ENCODE results near the gene UBXN7. TPM values are rescaled to one million over a fixed set of nuclear protein-coding genes. Genes with fewer than 3 reads are reported as not detected.

Gene UBXN7
- total RNA-seq, 1 experiment from 2014 or later = 12.1 TPM

Other genes with a start within 250 kb of the UBXN7 start
- gene ZDHHC19, start 221.0 kb downstream of the UBXN7 start, total RNA-seq (2014; rRNA removed; shearing (Covaris generic); ENCODE audit: low replicate concordance) = not detected in 2 replicates
- not detected in 2 replicates for gene SLC51A, start 215.9 kb downstream of the UBXN7 start, total RNA-seq (2014; rRNA removed; shearing (Covaris generic); ENCODE audit: low replicate concordance)
- gene PCYT1A, start 144.7 kb downstream of the UBXN7 start, total RNA-seq (2014; rRNA removed; shearing (Covaris generic); ENCODE audit: low replicate concordance) = 20.6 and 43.5 TPM in 2 replicates
- 5.6 and 28.4 TPM in 2 replicates for gene DYNLT2B, start 114.2 kb downstream of the UBXN7 start, total RNA-seq (2014; rRNA removed; shearing (Covaris generic); ENCODE audit: low replicate concordance)
- 15.0 and 53.3 TPM in 2 replicates for gene TM4SF19, start 94.0 kb downstream of the UBXN7 start, total RNA-seq (2014; rRNA removed; shearing (Covaris generic); ENCODE audit: low replicate concordance)
- 4.8 and 5.4 TPM in 2 replicates for gene RNF168, start 71.3 kb upstream of the UBXN7 start, total RNA-seq (2014; rRNA removed; shearing (Covaris generic); ENCODE audit: low replicate concordance)
- gene SMCO1, start 82.9 kb upstream of the UBXN7 start, total RNA-seq (2014; rRNA removed; shearing (Covaris generic); ENCODE audit: low replicate concordance) = not detected in 2 replicates
- gene WDR53, start 136.1 kb upstream of the UBXN7 start, total RNA-seq (2014; rRNA removed; shearing (Covaris generic); ENCODE audit: low replicate concordance) = 1.3 and 5.8 TPM in 2 replicates
- gene FBXO45, start 136.2 kb upstream of the UBXN7 start, total RNA-seq (2014; rRNA removed; shearing (Covaris generic); ENCODE audit: low replicate concordance) = 9.9 and 15.4 TPM in 2 replicates
- gene NRROS, start 207.3 kb upstream of the UBXN7 start, total RNA-seq (2014; rRNA removed; shearing (Covaris generic); ENCODE audit: low replicate concordance) = not detected in 2 replicates

All from Caki2 (cell line).